Measurements from ENCODE around the gene SEMA4C.

DNA sequence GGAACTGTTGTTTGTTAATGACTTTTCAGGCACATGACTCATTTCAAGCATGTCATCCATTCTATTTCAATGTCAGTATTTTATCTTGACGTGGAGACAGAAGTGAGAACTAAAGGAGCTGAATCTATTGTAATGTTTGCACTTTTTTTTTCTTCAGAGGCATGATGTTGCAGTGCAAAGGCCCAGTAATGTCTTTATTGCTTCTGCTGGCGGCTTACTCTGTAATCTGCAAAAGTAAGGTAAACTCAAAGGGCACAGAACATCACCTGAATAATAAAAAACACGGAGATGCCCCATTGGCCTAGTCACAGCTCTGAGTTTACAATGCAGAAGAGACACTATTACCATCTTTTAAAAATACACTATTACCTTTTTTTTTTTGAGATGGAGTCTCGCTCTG lies 56.2 kb downstream of the SEMA4C start:
- TF ChIP-seq, protein P1, sequence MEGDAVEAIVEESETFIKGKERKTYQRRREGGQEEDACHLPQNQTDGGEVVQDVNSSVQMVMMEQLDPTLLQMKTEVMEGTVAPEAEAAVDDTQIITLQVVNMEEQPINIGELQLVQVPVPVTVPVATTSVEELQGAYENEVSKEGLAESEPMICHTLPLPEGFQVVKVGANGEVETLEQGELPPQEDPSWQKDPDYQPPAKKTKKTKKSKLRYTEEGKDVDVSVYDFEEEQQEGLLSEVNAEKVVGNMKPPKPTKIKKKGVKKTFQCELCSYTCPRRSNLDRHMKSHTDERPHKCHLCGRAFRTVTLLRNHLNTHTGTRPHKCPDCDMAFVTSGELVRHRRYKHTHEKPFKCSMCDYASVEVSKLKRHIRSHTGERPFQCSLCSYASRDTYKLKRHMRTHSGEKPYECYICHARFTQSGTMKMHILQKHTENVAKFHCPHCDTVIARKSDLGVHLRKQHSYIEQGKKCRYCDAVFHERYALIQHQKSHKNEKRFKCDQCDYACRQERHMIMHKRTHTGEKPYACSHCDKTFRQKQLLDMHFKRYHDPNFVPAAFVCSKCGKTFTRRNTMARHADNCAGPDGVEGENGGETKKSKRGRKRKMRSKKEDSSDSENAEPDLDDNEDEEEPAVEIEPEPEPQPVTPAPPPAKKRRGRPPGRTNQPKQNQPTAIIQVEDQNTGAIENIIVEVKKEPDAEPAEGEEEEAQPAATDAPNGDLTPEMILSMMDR (IDR thresholded peaks at IDR 0.05) = no peak
- no peak for TF ChIP-seq POLR2A (IDR thresholded peaks at IDR 0.05)
- TF ChIP-seq POLR2AphosphoS5 (IDR thresholded peaks at IDR 0.05) = no peak
- TF ChIP-seq EP300 (IDR thresholded peaks at IDR 0.05) = no peak

Measured in gastroesophageal sphincter (tissue), 3 donors.